GM12892 (cell line): ENCODE data around the gene ATP5ME.

Experiments used
- POLR2A ChIP-seq: IDR thresholded peaks from 2 replicates; pipeline ENCODE4 v1.6.1; 2011; ENCODE audit warnings: low read depth, low read length, control low read depth
- POLR2AphosphoS5 ChIP-seq: IDR thresholded peaks from 2 replicates; pipeline ENCODE4 v1.6.1; 2011; ENCODE audit warnings: low read depth, low read length, control low read depth

GRCh38 chr4:663046-663437 lies 11.0 kb downstream of the ATP5ME start:
- TF ChIP-seq POLR2AphosphoS5 (no peak), POLR2A (no peak)
